WTC11 (cell line): Measurements from ENCODE around the gene C17orf50. TPM values are rescaled to one million over a fixed set of nuclear protein-coding genes. Genes with fewer than 3 reads are reported as not detected.

Experiments
- ATAC-seq: fragments of 200-7000 bp; cut with Tn5 transposase; 2 replicates; pipeline ENCODE4 v1.10.0; 2021; ENCODE audit warnings: mild to moderate bottlenecking, moderate library complexity
- CTCF ChIA-PET: fragments of 300-600 bp; sonication (Branson Sonifier 250); formaldehyde crosslinking; loops from one replicate; lab custom pipeline; 2021; ENCODE audit warnings: antibody characterized with exemption; lab: Charles Lee
- POLR2A ChIA-PET: fragments of 350-600 bp; sonication (Branson Sonifier 250); formaldehyde crosslinking; loops from one replicate; lab custom pipeline; 2021; ENCODE audit warnings: antibody characterized with exemption; lab: Charles Lee
- DNase-seq: peaks from one replicate; pipeline ENCODE4 v3.0.0; 2021; ENCODE audit warnings: low spot score
- H3K27ac Mint-ChIP-seq: 2 replicates; pipeline ENCODE4 v1.8.0; 2021; ENCODE audit warnings: mixed read lengths
- H3K27me3 Mint-ChIP-seq: 2 replicates; pipeline ENCODE4 v1.8.0; 2021; ENCODE audit warnings: low read depth, mild to moderate bottlenecking, moderate library complexity, mixed read lengths
- H3K36me3 Mint-ChIP-seq: 2 replicates; pipeline ENCODE4 v1.8.0; 2021; ENCODE audit warnings: mixed read lengths
- H3K4me1 Mint-ChIP-seq: 2 replicates; pipeline ENCODE4 v1.8.0; 2022; ENCODE audit warnings: mixed read lengths
- H3K4me3 Mint-ChIP-seq: 2 replicates; pipeline ENCODE4 v1.8.0; 2021; ENCODE audit warnings: mild to moderate bottlenecking, moderate library complexity, mixed read lengths
- H3K9me3 Mint-ChIP-seq: 2 replicates; pipeline ENCODE4 v1.8.0; 2021; ENCODE audit warnings: mixed read lengths
- CREM ChIP-seq: sonication (generic); formaldehyde crosslinking; IDR thresholded peaks from 2 replicates; pipeline ENCODE4 v1.8.1; 2022; ENCODE audit warnings: mild to moderate bottlenecking, missing genetic modification reagents, moderate library complexity
- ESRRA ChIP-seq: sonication (generic); formaldehyde crosslinking; IDR thresholded peaks from 2 replicates; pipeline ENCODE4 v1.8.1; 2022; ENCODE audit warnings: mild to moderate bottlenecking, missing genetic modification reagents, borderline replicate concordance
- ETV6 ChIP-seq: sonication (generic); formaldehyde crosslinking; IDR thresholded peaks from 2 replicates; pipeline ENCODE4 v1.8.1; 2022; ENCODE audit warnings: mild to moderate bottlenecking, missing genetic modification reagents
- HMGA2 ChIP-seq: fragments of 250-450 bp; sonication (Bioruptor Pico); IDR thresholded peaks from 2 replicates; pipeline ENCODE4 v1.4.0; 2021; ENCODE audit warnings: mild to moderate bottlenecking, moderate library complexity
- NR2C2 ChIP-seq: sonication (generic); formaldehyde crosslinking; IDR thresholded peaks from 2 replicates; pipeline ENCODE4 v1.8.0; 2022; ENCODE audit warnings: mild to moderate bottlenecking, missing genetic modification reagents
- SMAD4 ChIP-seq: sonication (generic); formaldehyde crosslinking; IDR thresholded peaks from 2 replicates; pipeline ENCODE4 v1.8.0; 2022; ENCODE audit warnings: mild to moderate bottlenecking, missing genetic modification reagents
- ZNF121 ChIP-seq: sonication (generic); formaldehyde crosslinking; IDR thresholded peaks from 2 replicates; pipeline ENCODE4 v1.8.0; 2023; ENCODE audit warnings: missing genetic modification reagents
- ZNF219 ChIP-seq: sonication (generic); formaldehyde crosslinking; IDR thresholded peaks from 2 replicates; pipeline ENCODE4 v1.8.0; 2023; ENCODE audit warnings: missing genetic modification reagents, mild to moderate bottlenecking, borderline replicate concordance
- total RNA-seq: library from RNA; stranded (reverse); gene quantifications from 3 replicates; pipeline ENCODE4 v1.2.3, GENCODE V29; 2021
- TF ChIP-seq, protein P1 (sequence below): sonication (generic); formaldehyde crosslinking; IDR thresholded peaks from 2 replicates; pipeline ENCODE4 v1.8.1; 2022; ENCODE audit warnings: mild to moderate bottlenecking, moderate library complexity, missing genetic modification reagents
- TF ChIP-seq, protein P2 (sequence below): sonication (generic); formaldehyde crosslinking; IDR thresholded peaks from 2 replicates; pipeline ENCODE4 v1.8.0; 2022; ENCODE audit warnings: mild to moderate bottlenecking, missing genetic modification reagents
- TF ChIP-seq, protein P3 (sequence below): sonication (generic); formaldehyde crosslinking; IDR thresholded peaks from 2 replicates; pipeline ENCODE4 v1.8.1; 2022; ENCODE audit warnings: low read depth, mild to moderate bottlenecking, moderate library complexity, missing genetic modification reagents, borderline replicate concordance
- TF ChIP-seq, protein P4 (sequence below): fragments of 250-450 bp; sonication (Bioruptor Pico); IDR thresholded peaks from 2 replicates; pipeline ENCODE4 v1.9.0; 2021; ENCODE audit warnings: mild to moderate bottlenecking, borderline replicate concordance

The C17orf50 gene
- total RNA-seq, 1 experiment from 2014 or later: 0.35 TPM

DNA sequence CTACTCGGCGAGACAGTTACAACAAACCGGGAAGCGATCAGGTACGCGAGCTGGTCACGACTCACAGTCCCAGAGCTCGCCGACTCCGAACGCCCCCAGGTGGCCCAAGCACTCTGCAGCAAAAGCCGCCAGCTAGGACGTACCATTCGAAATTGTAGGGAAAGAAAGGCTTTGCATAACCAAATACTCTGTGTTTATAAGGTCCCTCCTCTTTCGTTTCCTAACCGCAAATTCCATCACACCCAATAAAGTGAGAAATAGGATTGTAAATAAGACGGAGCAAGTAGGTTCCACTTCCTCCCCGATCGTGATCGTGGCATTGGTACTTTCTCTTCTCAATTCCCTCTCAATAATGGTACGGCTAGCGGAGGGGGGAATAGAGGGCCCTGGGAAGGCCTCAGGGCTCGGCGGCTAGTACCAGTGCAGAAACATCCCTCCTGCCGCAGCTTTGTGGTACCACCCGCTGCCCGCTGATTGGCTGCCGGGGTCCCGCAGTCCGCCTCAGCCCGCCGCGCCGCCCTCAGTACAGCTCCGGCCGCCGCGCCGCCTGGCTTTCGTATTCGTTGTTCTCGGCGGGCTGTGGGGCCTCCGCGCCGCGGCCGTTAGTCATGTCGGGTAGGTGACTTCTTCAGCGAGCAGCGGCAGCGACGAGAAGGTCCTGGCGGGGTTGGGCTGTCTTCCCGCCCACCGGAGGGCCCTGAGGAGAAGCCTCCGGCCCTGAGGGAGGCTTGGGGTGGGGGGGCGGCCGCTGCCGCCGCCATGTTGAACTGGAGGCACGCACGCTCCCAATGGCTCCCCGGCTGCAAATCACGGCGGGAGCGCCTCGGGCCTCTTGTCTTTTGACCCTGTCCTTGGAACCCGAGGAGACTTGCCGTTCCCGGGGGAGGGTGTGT is 48.5 kb downstream of the C17orf50 start, which contains the start of gene TAF15 (continued):
- TF ChIP-seq ESRRA (CRISPR knock-in tag) (peak; percentile 48; the same call in 1 of the 2 replicates), NR2C2 (CRISPR knock-in tag) (no peak), ZNF121 (CRISPR knock-in tag) (no peak)
- TF ChIP-seq, protein P1, sequence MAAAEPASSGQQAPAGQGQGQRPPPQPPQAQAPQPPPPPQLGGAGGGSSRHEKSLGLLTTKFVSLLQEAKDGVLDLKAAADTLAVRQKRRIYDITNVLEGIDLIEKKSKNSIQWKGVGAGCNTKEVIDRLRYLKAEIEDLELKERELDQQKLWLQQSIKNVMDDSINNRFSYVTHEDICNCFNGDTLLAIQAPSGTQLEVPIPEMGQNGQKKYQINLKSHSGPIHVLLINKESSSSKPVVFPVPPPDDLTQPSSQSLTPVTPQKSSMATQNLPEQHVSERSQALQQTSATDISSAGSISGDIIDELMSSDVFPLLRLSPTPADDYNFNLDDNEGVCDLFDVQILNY: peak; percentile 64; the same call in 1 of the 2 replicates
- TF ChIP-seq, protein P2, sequence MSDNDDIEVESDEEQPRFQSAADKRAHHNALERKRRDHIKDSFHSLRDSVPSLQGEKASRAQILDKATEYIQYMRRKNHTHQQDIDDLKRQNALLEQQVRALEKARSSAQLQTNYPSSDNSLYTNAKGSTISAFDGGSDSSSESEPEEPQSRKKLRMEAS (CRISPR knock-in tag): peak; percentile 70

DNA sequence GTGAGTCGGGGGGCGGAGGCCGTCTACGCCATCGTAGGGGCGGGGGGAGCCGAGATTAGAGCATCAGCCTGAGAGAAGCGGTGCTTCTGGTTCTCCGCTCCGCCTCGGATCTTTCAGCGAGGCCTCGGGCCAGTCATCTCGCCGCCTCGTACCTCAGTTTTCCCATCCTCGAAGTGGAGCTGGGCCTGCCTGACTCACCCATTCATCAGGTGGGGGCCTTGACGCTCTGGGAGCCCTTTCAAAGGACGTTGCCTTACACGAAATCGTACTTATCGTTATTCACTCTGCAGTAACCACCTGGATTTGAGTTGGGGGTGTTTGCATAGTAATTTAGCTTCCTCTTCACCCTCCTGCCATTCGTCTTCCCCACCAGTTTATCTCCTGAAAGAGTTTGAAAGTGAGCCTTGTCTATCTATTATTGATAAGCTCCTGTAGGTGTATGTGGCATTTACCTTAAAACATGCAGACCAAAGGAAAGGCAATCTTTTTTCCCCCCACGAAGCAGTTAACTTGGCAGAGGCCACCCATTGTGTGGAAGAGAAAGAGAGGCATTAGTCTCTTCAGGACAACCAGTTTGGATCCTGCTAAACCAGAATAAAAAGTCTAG is 49.3 kb downstream of the C17orf50 start:
- peak overlapping the region; percentile 96 for H3K27ac Mint-ChIP-seq
- peak overlapping the region; percentile 99 for H3K4me3 Mint-ChIP-seq
- DNase-seq: no peak
- H3K36me3 Mint-ChIP-seq: peaks cover 22% of the 10 kb centered on the region
- no peaks in the 10 kb centered on the region for H3K9me3 Mint-ChIP-seq
- no peak for ATAC-seq
- no peak for TF ChIP-seq ETV6
- no peak for TF ChIP-seq HMGA2 (CRISPR knock-in tag)
- 0 out of 2 replicates have a peak, but pooled peaks have one; percentile 18 for TF ChIP-seq SMAD4 (CRISPR knock-in tag)
- TF ChIP-seq CREM (CRISPR knock-in tag): no peak
- TF ChIP-seq, all 79 proteins: peak for 1
- ChIA-PET POLR2A (interaction anchor here (0.9 to 3.2 kb wide), 4 partner anchors 15 to 121 kb away, joined by 3 to 37 read pairs (median 3); partner anchors contain the start of gene MMP28), CTCF (interaction anchor here (0.8 to 3.4 kb wide), 8 partner anchors 22 to 197 kb away, joined by 3 to 161 read pairs (median 11); partner anchors contain the start of genes HEATR9 and RASL10B)
- Mint-ChIP-seq H3K4me1 (peaks cover 34% of the 10 kb centered on the region), H3K27me3 (no peaks in the 10 kb centered on the region)

DNA sequence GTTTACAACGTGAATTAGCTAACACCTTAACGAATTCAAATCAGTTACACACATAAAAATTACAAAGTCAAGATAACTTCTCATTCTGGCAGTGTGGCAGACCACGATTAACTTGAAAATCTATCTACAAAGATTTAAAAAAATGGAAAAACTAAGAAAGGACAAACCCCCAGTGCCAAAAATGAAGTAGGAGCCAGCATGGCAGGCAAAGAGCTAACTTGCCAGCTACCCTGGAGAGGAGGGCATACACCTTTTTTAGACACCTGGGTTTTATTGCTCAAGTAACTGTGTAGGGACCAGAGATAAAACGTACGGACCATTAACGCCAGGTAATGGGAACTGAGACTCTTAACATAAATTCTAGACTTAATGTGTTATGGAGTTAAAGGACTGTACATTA is 51.1 kb downstream of the C17orf50 start:
- Mint-ChIP-seq H3K27ac (no peak overlapping the region), H3K36me3 (peaks cover 26% of the 10 kb centered on the region), H3K4me1 (peaks cover 37% of the 10 kb centered on the region), H3K4me3 (peak overlapping the region; percentile 99), H3K27me3 (no peaks in the 10 kb centered on the region), H3K9me3 (no peaks in the 10 kb centered on the region)
- ChIA-PET POLR2A (interaction anchor here (0.6 kb wide), 1 partner anchor 27 kb away, joined by 3 read pairs; no protein-coding TSS in a partner anchor), CTCF (interaction anchor here (3.0 kb wide), 1 partner anchor 48 kb away, joined by 22 read pairs; no protein-coding TSS in a partner anchor)
- TF ChIP-seq, protein P3, sequence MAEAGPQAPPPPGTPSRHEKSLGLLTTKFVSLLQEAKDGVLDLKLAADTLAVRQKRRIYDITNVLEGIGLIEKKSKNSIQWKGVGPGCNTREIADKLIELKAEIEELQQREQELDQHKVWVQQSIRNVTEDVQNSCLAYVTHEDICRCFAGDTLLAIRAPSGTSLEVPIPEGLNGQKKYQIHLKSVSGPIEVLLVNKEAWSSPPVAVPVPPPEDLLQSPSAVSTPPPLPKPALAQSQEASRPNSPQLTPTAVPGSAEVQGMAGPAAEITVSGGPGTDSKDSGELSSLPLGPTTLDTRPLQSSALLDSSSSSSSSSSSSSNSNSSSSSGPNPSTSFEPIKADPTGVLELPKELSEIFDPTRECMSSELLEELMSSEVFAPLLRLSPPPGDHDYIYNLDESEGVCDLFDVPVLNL: no peak
- no peak for TF ChIP-seq SMAD4 (CRISPR knock-in tag)
- TF ChIP-seq, protein P4, sequence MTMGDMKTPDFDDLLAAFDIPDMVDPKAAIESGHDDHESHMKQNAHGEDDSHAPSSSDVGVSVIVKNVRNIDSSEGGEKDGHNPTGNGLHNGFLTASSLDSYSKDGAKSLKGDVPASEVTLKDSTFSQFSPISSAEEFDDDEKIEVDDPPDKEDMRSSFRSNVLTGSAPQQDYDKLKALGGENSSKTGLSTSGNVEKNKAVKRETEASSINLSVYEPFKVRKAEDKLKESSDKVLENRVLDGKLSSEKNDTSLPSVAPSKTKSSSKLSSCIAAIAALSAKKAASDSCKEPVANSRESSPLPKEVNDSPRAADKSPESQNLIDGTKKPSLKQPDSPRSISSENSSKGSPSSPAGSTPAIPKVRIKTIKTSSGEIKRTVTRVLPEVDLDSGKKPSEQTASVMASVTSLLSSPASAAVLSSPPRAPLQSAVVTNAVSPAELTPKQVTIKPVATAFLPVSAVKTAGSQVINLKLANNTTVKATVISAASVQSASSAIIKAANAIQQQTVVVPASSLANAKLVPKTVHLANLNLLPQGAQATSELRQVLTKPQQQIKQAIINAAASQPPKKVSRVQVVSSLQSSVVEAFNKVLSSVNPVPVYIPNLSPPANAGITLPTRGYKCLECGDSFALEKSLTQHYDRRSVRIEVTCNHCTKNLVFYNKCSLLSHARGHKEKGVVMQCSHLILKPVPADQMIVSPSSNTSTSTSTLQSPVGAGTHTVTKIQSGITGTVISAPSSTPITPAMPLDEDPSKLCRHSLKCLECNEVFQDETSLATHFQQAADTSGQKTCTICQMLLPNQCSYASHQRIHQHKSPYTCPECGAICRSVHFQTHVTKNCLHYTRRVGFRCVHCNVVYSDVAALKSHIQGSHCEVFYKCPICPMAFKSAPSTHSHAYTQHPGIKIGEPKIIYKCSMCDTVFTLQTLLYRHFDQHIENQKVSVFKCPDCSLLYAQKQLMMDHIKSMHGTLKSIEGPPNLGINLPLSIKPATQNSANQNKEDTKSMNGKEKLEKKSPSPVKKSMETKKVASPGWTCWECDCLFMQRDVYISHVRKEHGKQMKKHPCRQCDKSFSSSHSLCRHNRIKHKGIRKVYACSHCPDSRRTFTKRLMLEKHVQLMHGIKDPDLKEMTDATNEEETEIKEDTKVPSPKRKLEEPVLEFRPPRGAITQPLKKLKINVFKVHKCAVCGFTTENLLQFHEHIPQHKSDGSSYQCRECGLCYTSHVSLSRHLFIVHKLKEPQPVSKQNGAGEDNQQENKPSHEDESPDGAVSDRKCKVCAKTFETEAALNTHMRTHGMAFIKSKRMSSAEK (CRISPR knock-in tag): no peak
- TF ChIP-seq ZNF219 (CRISPR knock-in tag): no peak
- ATAC-seq (no peak), DNase-seq (no peak)
